Omental fat pad (tissue), 4 donors: ENCODE measurements around the gene ZNF316. TPM values are rescaled to one million over a fixed set of nuclear protein-coding genes. Genes with fewer than 3 reads are reported as not detected.

Experiments
- ATAC-seq: fragments of 150-250 bp; one replicate; pipeline ENCODE4 v1.9.1; 2016; ENCODE audit warnings: mild to moderate bottlenecking, moderate library complexity; ENCODE audit not compliant: low FRiP score
- DNase-seq: peaks from one replicate; pipeline ENCODE4 v3.0.0-alpha.2; 2019; ENCODE audit warnings: low spot score
- total RNA-seq, 4 donors: library from RNA; depleted of rRNA; stranded (reverse); fragments of >200 nt; gene quantifications; one replicate each; pipeline ENCODE4 v1.1.0, GENCODE V29; 2016
- TF ChIP-seq, protein P1 (sequence below), 3 donors: fragments of 450-650 bp; IDR thresholded peaks; one replicate each; pipeline ENCODE4 v1.5.1; 2016 to 2017; ENCODE audit warnings: antibody characterized with exemption in 3 of 3, mild to moderate bottlenecking in 3 of 3, moderate library complexity in 2 of 3

Gene ZNF316
- total RNA-seq, 4 donors from 2014 or later, result 14.4 to 27.5 (median 18.8) TPM

DNA sequence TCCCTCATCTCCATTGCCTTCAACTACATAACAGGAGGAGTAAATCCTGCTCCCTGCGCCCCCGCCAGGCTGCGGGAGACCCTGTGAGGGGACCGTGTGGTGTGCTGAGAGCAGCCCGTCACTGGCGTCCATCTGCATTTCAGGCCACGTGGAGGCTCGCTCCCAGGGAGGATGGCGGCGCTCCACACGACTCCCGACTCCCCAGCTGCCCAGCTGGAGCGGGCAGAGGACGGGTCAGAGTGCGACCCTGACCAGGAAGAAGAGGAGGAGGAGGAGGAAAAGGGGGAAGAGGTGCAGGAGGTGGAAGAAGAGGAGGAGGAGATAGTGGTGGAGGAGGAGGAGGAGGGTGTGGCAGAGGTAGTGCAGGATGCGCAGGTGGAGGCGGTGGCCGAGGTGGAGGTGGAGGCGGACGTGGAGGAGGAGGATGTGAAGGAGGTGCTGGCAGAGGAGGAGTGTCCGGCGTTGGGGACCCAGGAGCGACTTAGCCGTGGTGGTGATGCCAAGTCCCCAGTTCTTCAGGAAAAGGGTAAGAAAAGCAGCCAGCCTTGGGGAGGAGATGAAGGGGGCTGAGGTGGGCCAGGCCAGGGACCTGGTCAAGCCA is 5.2 kb downstream of the ZNF316 start:
- DNase-seq (no peak), ATAC-seq (no peak)
- TF ChIP-seq, protein P1, sequence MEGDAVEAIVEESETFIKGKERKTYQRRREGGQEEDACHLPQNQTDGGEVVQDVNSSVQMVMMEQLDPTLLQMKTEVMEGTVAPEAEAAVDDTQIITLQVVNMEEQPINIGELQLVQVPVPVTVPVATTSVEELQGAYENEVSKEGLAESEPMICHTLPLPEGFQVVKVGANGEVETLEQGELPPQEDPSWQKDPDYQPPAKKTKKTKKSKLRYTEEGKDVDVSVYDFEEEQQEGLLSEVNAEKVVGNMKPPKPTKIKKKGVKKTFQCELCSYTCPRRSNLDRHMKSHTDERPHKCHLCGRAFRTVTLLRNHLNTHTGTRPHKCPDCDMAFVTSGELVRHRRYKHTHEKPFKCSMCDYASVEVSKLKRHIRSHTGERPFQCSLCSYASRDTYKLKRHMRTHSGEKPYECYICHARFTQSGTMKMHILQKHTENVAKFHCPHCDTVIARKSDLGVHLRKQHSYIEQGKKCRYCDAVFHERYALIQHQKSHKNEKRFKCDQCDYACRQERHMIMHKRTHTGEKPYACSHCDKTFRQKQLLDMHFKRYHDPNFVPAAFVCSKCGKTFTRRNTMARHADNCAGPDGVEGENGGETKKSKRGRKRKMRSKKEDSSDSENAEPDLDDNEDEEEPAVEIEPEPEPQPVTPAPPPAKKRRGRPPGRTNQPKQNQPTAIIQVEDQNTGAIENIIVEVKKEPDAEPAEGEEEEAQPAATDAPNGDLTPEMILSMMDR (IDR thresholded peaks at IDR 0.05), result no peak

DNA sequence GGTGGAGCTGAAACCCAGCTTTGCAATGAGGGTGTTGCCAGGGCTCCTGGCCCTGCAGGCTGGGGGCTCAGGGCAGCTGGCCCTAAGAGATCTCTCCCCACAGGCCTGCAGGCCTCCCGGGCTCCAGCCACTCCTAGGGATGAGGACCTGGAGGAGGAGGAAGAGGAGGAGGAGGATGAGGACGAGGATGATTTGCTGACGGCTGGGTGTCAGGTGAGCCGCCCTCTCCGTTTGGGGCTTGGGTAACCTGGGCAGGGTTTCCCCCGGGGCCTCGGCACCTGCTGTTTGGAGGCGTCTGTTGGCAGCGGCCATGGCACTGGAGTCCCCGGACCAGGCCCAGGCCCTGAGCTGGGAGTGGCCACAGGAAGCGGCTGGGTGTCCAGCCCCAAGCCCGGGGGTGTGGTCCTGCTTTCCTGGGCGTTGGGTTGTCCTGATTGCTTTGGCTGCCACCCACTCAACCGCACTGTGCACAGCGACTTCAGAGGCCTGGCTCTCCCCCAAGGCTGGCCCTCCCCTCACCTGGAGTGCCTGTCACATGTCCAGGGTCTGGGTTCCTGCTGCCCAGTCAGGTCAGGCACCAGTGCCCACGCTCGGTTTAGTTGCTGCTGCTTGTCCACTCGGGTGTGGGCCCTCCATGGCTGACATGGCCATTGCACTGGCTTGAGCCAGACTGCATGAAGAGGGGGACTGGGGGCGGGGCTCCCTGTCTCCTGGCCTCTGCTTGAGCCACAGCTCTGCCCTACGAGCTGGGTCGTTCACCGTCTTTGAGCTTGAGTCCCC is 5.9 kb downstream of the ZNF316 start:
- TF ChIP-seq, protein P1 (IDR thresholded peaks at IDR 0.05), result no peak

DNA sequence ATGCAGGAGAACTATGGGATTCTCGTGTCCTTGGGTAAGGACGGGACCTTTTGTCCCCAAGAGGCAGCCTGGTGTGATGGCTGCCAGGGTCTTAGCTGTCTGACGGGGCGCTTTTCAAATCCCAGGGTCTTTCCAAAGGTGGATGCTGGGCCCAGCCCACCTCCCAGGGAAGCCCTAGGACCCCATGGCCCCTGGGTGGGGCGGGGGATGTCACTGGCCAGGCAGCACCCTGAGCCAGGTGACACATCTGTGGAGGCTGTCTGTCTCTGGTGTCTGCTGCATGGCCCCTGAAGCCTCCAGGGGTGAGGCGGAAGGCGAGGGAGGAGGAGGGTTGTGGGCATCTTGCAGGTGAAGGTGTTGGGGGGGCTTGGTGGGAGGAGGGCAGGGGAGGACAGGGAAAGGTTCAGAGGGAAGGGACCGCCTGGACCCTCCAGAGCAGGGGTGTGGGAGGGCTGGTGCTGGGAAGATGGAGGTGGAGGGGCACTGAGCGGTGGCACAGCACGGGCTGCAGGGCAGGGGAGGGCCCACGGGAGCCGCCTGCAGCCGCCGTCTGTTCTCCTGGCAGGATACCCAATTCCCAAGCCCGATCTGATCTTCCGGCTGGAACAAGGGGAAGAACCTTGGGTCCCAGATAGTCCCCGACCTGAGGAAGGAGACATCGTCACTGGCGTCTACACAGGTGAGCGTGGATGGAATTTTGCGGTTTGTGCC is 7.0 kb downstream of the ZNF316 start:
- DNase-seq, result no peak
- ATAC-seq, result no peak
- TF ChIP-seq, protein P1 (IDR thresholded peaks at IDR 0.05), result no peak

More for the DNA sequence above, 5.9 kb downstream of the ZNF316 start:
- DNase-seq, result no peak
- ATAC-seq, result no peak

DNA sequence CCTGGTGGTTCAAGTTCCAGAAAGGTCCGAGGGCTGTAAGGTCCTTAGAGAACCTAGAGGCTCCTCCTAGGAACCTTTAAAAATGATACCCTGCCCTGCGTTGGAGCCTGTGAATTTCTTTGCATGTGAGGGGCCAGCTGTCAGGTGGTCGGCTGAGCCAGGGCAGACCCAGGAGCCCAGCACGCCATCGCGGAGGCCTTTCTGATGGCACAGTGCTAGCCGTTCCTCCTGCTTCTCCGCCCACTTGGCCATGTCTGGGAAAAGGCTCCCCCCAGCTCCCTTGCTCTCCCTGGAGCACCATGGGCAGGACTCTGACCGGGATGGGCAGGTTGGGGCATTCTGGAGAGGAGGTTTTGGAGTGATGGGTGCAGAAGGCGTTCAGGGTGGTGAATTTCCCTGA is 7.6 kb downstream of the ZNF316 start:
- no peak for ATAC-seq
- TF ChIP-seq, protein P1 (IDR thresholded peaks at IDR 0.05), result no peak

DNA sequence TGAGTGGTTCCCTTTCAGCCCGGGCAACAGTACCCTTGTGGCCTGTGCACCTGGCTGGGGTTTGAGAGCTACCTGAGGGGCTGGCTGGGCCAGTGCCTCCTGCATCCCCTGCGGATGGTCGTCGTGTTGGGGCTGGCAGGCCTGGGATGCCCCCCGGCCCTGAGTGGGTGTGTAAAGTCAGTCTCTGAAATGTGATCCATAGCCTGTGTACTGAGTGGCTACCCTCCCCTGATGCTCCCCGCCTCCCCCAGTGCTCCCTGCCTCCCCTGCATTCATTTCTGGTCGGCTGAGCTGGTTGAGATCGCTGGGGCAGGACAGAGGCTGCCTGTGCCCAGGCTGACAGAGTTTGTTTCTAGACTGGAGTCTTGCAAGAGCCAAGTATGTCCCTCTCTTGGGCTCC is 9.3 kb downstream of the ZNF316 start:
- TF ChIP-seq, protein P1 (IDR thresholded peaks at IDR 0.05), result no peak
- ATAC-seq (no peak), DNase-seq (no peak)

More for the DNA sequence above, 7.6 kb downstream of the ZNF316 start:
- DNase-seq, result no peak

DNA sequence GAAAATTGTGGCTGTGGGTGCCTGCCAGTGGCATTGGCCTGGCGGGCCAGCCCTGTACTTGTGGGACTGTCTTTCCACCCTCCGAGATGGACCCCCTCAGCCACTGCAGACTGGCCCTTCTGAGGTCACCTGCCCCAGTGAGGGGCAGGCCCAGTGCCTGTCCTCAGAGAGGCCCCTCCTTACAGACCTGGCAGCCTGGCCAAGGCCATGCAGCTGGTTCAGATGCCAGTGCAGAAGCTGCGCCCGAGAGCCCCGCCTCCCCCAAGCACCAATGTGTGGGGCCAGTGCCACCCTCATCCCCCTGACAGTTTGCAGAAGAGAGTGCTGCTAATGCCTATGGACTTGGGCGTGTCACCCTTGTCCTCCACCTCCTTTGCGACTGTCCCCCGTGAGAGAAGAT is 10.0 kb downstream of the ZNF316 start:
- DNase-seq, result no peak
- TF ChIP-seq, protein P1 (IDR thresholded peaks at IDR 0.05), result no peak
- no peak for ATAC-seq
